ENCODE measurements around the gene TBL3. TPM values are rescaled to one million over a fixed set of nuclear protein-coding genes. Genes with fewer than 3 reads are reported as not detected.

The TBL3 gene
- total RNA-seq, 2 donors from 2014 or later = 19.4 to 21.5 TPM

GRCh38 chr16:1991948-1992703, 20.3 kb downstream of the TBL3 start:
- DNase-seq (peak; percentile 97), ATAC-seq (peak; percentile 90 to 93)
- intact Hi-C loops (cut with DNase I) = no loop called here

GRCh38 chr16:1992704-1993317, 21.0 kb downstream of the TBL3 start:
- peak in 1 of 2 donors; percentile 1 for ATAC-seq

GRCh38 chr16:1993731-1994131, 21.9 kb downstream of the TBL3 start:
- DNase-seq = peak; percentile 31
- intact Hi-C loops (cut with DNase I) = no loop called here

More at GRCh38 chr16:1992704-1993317, 21.0 kb downstream of the TBL3 start:
- no peak for DNase-seq
- intact Hi-C loops (cut with DNase I) = no loop called here

GRCh38 chr16:1997494-1998359, 25.9 kb downstream of the TBL3 start:
- DNase-seq = no peak
- intact Hi-C loops (cut with DNase I) = no loop called here
- ATAC-seq = peak in 1 of 2 donors; percentile 32

More at GRCh38 chr16:1993731-1994131, 21.9 kb downstream of the TBL3 start:
- no peak for ATAC-seq

- DNase-seq (no peak), ATAC-seq (no peak)
- intact Hi-C loops (cut with DNase I) = no loop called here
These were observed 26.5 kb downstream of the TBL3 start for GRCh38 chr16:1998360-1998835.

- DNase-seq (no peak), ATAC-seq (no peak)
- intact Hi-C loops (cut with DNase I) = no loop called here
These were observed 27.3 kb downstream of the TBL3 start for GRCh38 chr16:1998852-1999801.

- intact Hi-C loops (cut with DNase I) = no loop called here
- no peak for ATAC-seq
- no peak for DNase-seq
These were observed 28.1 kb downstream of the TBL3 start for GRCh38 chr16:1999866-2000514.

- DNase-seq = no peak
- intact Hi-C loops (cut with DNase I) = no loop called here
These were observed 29.2 kb downstream of the TBL3 start for GRCh38 chr16:2001035-2001434.

GRCh38 chr16:2001456-2002355, 29.9 kb downstream of the TBL3 start:
- intact Hi-C loops (cut with DNase I) = no loop called here
- DNase-seq (no peak), ATAC-seq (no peak)

More at GRCh38 chr16:2001035-2001434, 29.2 kb downstream of the TBL3 start:
- ATAC-seq = no peak

GRCh38 chr16:2002406-2003230, 30.8 kb downstream of the TBL3 start:
- intact Hi-C loops (cut with DNase I) = no loop called here
- no peak for ATAC-seq
- peak; percentile 21 for DNase-seq

GRCh38 chr16:2003231-2003826, 31.5 kb downstream of the TBL3 start:
- no peak for ATAC-seq
- no peak for DNase-seq
- intact Hi-C loops (cut with DNase I) = no loop called here

- ATAC-seq = peak; percentile 73 to 74
- intact Hi-C loops (cut with DNase I) = no loop called here
- peak; percentile 92 for DNase-seq
These were observed 32.2 kb downstream of the TBL3 start for GRCh38 chr16:2003827-2004641.

- DNase-seq = no peak
- intact Hi-C loops (cut with DNase I) = no loop called here
- ATAC-seq = no peak
These were observed 33.1 kb downstream of the TBL3 start for GRCh38 chr16:2004795-2005517.

- no peak for ATAC-seq
- no peak for DNase-seq
- intact Hi-C loops (cut with DNase I) = no loop called here
These were observed 33.8 kb downstream of the TBL3 start for GRCh38 chr16:2005646-2006045.
